PC-9 (cell line): ENCODE data around the gene MED13L. TPM values are rescaled to one million over a fixed set of nuclear protein-coding genes. Genes with fewer than 3 reads are reported as not detected.

Source experiments
- BruUV-seq: library from RNA; stranded (reverse); fragments of 400-500 nt; replicated peaks from 2 replicates; lab custom pipeline; 2021; lab: Mats Ljungman, UMichigan
- CTCF ChIA-PET: fragments of 300-600 bp; sonication (Branson Sonifier 250); formaldehyde crosslinking; loops from one replicate; lab custom pipeline; 2022; ENCODE audit warnings: antibody characterized with exemption; lab: Charles Lee
- POLR2A ChIA-PET: fragments of 300-600 bp; sonication (Branson Sonifier 250); formaldehyde crosslinking; loops from one replicate; lab custom pipeline; 2022; ENCODE audit warnings: antibody characterized with exemption; ENCODE audit not compliant: unreplicated experiment; lab: Charles Lee
- DNase-seq, 2 experiments: peaks; one replicate each; pipeline versions ENCODE4 v3.0.0 to v3.0.0-alpha.2; 2015 to 2022; ENCODE audit warnings: mixed read lengths in 1 of 2
- H2AFZ ChIP-seq: fragments of 200-600 bp; sonication (generic); 2 replicates; pipeline ENCODE4 v1.8.1; 2017; ENCODE audit warnings: antibody characterized with exemption
- H3F3A ChIP-seq: fragments of 200-600 bp; sonication (generic); 2 replicates; pipeline ENCODE4 v1.8.1; 2017; ENCODE audit warnings: antibody characterized with exemption, mild to moderate bottlenecking, low read depth; ENCODE audit not compliant: insufficient read depth
- H3K27ac ChIP-seq: fragments of 200-600 bp; sonication (generic); 2 replicates; pipeline ENCODE4 v1.6.1; 2016; ENCODE audit warnings: mixed run types
- H3K27me3 ChIP-seq: fragments of 200-600 bp; sonication (generic); 2 replicates; pipeline ENCODE4 v1.6.1; 2016; ENCODE audit warnings: low read depth, mixed run types; ENCODE audit not compliant: insufficient read depth
- H3K36me3 ChIP-seq: fragments of 200-600 bp; sonication (generic); 2 replicates; pipeline ENCODE4 v1.6.1; 2016; ENCODE audit warnings: low read depth, mixed run types
- H3K4me1 ChIP-seq: fragments of 200-600 bp; sonication (generic); replicated peaks from 2 replicates; pipeline ENCODE4 v1.6.1; 2016; ENCODE audit warnings: mixed run types; ENCODE audit not compliant: insufficient read depth
- H3K4me2 ChIP-seq: fragments of 200-600 bp; sonication (generic); 2 replicates; pipeline ENCODE4 v1.6.1; 2017; ENCODE audit warnings: mixed run types
- H3K4me3 ChIP-seq: fragments of 200-600 bp; sonication (generic); 2 replicates; pipeline ENCODE4 v1.6.1; 2016; ENCODE audit warnings: mixed run types
- H3K79me2 ChIP-seq: fragments of 200-600 bp; sonication (generic); 2 replicates; pipeline ENCODE4 v1.6.1; 2017; ENCODE audit warnings: low read depth, mixed run types
- H3K9me2 ChIP-seq: fragments of 200-600 bp; sonication (generic); 2 replicates; pipeline ENCODE4 v1.8.1; 2017; ENCODE audit warnings: mild to moderate bottlenecking; ENCODE audit not compliant: insufficient read depth
- H3K9me3 ChIP-seq: fragments of 200-600 bp; sonication (generic); 2 replicates; pipeline ENCODE4 v1.8.1; 2016; ENCODE audit warnings: low read depth; ENCODE audit not compliant: insufficient read depth
- H4K20me1 ChIP-seq: fragments of 200-600 bp; sonication (generic); 2 replicates; pipeline ENCODE4 v1.8.1; 2017; ENCODE audit not compliant: insufficient read depth
- CTCF ChIP-seq: fragments of 200-600 bp; sonication (generic); conservative IDR thresholded peaks from 2 replicates; pipeline ENCODE4 v1.6.1; 2017; ENCODE audit warnings: mixed run types, antibody characterized with exemption, mild to moderate bottlenecking, moderate library complexity
- EZH2 ChIP-seq: fragments of 200-600 bp; sonication (generic); IDR thresholded peaks from 2 replicates; pipeline ENCODE4 v1.8.0; 2017; ENCODE audit warnings: antibody characterized with exemption, low read depth
- intact Hi-C: fragments of 100-400 bp; cut with micrococcal nuclease; formaldehyde crosslinking; loops from one replicate; pipeline ENCODE4 v1.10.0; 2022; ENCODE audit not compliant: unreplicated experiment
- total RNA-seq: library from RNA; stranded (reverse); gene quantifications from 2 replicates; pipeline ENCODE4 v1.2.3, GENCODE V29; 2021

The MED13L gene
- total RNA-seq, 1 experiment from 2014 or later, result 89.5 TPM

GRCh38 chr12:115942346-115942745 is 335.1 kb downstream of the MED13L start:
- no peak for DNase-seq
- H3K9me3 ChIP-seq, result no peaks in the 10 kb centered on the region; the same call in 1 of the 2 replicates
- POLR2A ChIA-PET, result no interaction called here
- H3K4me2 ChIP-seq, result no peak overlapping the region
- no peaks in the 10 kb centered on the region for H3F3A ChIP-seq
- no peaks in the 10 kb centered on the region for H3K36me3 ChIP-seq
- no peak overlapping the region for H3K4me3 ChIP-seq
- no peaks in the 10 kb centered on the region for H3K4me1 ChIP-seq
- intact Hi-C loops, result no loop called here
- no peaks in the 10 kb centered on the region for H3K9me2 ChIP-seq
- CTCF ChIA-PET, result no interaction called here
- H3K27ac ChIP-seq, result no peak overlapping the region
- no TSS peak for BruUV-seq
- H3K79me2 ChIP-seq, result no peaks in the 10 kb centered on the region
- H3K27me3 ChIP-seq, result no peaks in the 10 kb centered on the region
- TF ChIP-seq CTCF (no peak), EZH2 (no peak)
- H4K20me1 ChIP-seq, result no peaks in the 10 kb centered on the region
- H2AFZ ChIP-seq, result no peak overlapping the region

- CTCF ChIA-PET, result no interaction called here
- Histone ChIP-seq H2AFZ (no peak overlapping the region), H3K9me2 (no peaks in the 10 kb centered on the region), H3F3A (no peaks in the 10 kb centered on the region), H3K4me3 (no peak overlapping the region), H3K4me2 (no peak overlapping the region), H3K9me3 (no peaks in the 10 kb centered on the region; the same call in 1 of the 2 replicates), H3K36me3 (no peaks in the 10 kb centered on the region), H3K4me1 (no peaks in the 10 kb centered on the region), H3K79me2 (no peaks in the 10 kb centered on the region), H3K27me3 (no peaks in the 10 kb centered on the region), H4K20me1 (no peaks in the 10 kb centered on the region), H3K27ac (no peak overlapping the region)
- intact Hi-C loops, result no loop called here
- no TSS peak for BruUV-seq
- TF ChIP-seq EZH2 (no peak), CTCF (no peak)
- DNase-seq, result no peak
- POLR2A ChIA-PET, result no interaction called here
These were observed 336.1 kb downstream of the MED13L start for GRCh38 chr12:115941362-115941761.

- Histone ChIP-seq H3F3A (no peaks in the 10 kb centered on the region), H2AFZ (no peak overlapping the region), H3K36me3 (no peaks in the 10 kb centered on the region), H3K4me1 (no peaks in the 10 kb centered on the region), H3K27ac (no peak overlapping the region), H3K27me3 (no peaks in the 10 kb centered on the region), H3K4me3 (no peak overlapping the region), H3K9me3 (no peaks in the 10 kb centered on the region; the same call in 1 of the 2 replicates), H3K9me2 (no peaks in the 10 kb centered on the region), H3K4me2 (no peak overlapping the region), H4K20me1 (no peaks in the 10 kb centered on the region), H3K79me2 (no peaks in the 10 kb centered on the region)
- TF ChIP-seq CTCF (no peak), EZH2 (no peak)
- POLR2A ChIA-PET, result no interaction called here
- CTCF ChIA-PET, result no interaction called here
- intact Hi-C loops, result loop anchor here (5.0 kb wide), 1 partner anchor 763 kb away; no protein-coding TSS in a partner anchor
- BruUV-seq, result no TSS peak
- DNase-seq, result no peak
These were observed 338.6 kb downstream of the MED13L start for GRCh38 chr12:115938794-115939377.
